Naive thymus-derived CD8-positive, alpha-beta T cell (primary cell): ENCODE results near the gene OSBPL2. TPM values are rescaled to one million over a fixed set of nuclear protein-coding genes. Genes with fewer than 3 reads are reported as not detected.

Experiments used
- ATAC-seq, 2 donors: fragments of 150-1000 bp; cut with Tn5 transposase in 1 of 2; sonication (Bioruptor Pico), chemical (Tn5 transposase) in 1 of 2; 1 replicate in 1 of 2; 2 replicates in 1 of 2; pipeline ENCODE4 v1.10.0; 2021; ENCODE audit warnings: mild to moderate bottlenecking in 2 of 2, moderate library complexity in 2 of 2
- POLR2A ChIA-PET: fragments of 350-600 bp; sonication (Branson Sonifier 250); formaldehyde crosslinking; loops from one replicate; lab custom pipeline; 2021; ENCODE audit warnings: antibody characterized with exemption; lab: Charles Lee
- DNase-seq, 10 donors: peaks; one replicate each; pipeline versions ENCODE4 v3.0.0 to v3.0.0-alpha.2; 2020 to 2022
- H3K27ac Mint-ChIP-seq, 10 donors: one replicate each; pipeline ENCODE4 v1.8.0; 2020 to 2022; ENCODE audit warnings: mild to moderate bottlenecking in 10 of 10, mixed read lengths in 10 of 10, moderate library complexity in 4 of 10, inconsistent platforms in 1 of 10
- H3K27me3 Mint-ChIP-seq, 5 donors: one replicate each; pipeline ENCODE4 v1.8.0; 2021 to 2022; ENCODE audit warnings: mixed read lengths in 5 of 5
- H3K36me3 Mint-ChIP-seq, 3 donors: one replicate each; pipeline ENCODE4 v1.8.0; 2020 to 2022; ENCODE audit warnings: mixed read lengths in 3 of 3, mild to moderate bottlenecking in 2 of 3, inconsistent platforms in 1 of 3
- H3K4me1 Mint-ChIP-seq, 4 donors: one replicate each; pipeline ENCODE4 v1.8.0; 2021 to 2022; ENCODE audit warnings: mixed read lengths in 4 of 4
- H3K4me3 Mint-ChIP-seq, 10 donors: one replicate each; pipeline ENCODE4 v1.8.0; 2020 to 2022; ENCODE audit warnings: mild to moderate bottlenecking in 10 of 10, mixed read lengths in 10 of 10, moderate library complexity in 6 of 10, inconsistent platforms in 1 of 10
- H3K9me3 Mint-ChIP-seq, 9 donors: one replicate each; pipeline ENCODE4 v1.8.0; 2020 to 2022; ENCODE audit warnings: mixed read lengths in 9 of 9, mild to moderate bottlenecking in 3 of 9, inconsistent platforms in 1 of 9, moderate library complexity in 1 of 9
- polyA plus RNA-seq, 3 donors: library from polyadenylated mRNA; unstranded; fragments of 300-500 nt; fragmentation: Illumina TruSeq; gene quantifications; one replicate each; pipeline ENCODE4 v1.2.3, GENCODE V29; 2021
- total RNA-seq, 8 experiments: library from RNA in 2 of 8; stranded (reverse) in 2 of 8; gene quantifications; one replicate each; pipeline ENCODE4 v1.2.3 and lab custom pipeline; 2021 to 2026

OSBPL2 gene
- total and polyA plus RNA-seq, 5 experiments from 2014 or later, result 15.4 to 74.5 (median 22.1) TPM

DNA sequence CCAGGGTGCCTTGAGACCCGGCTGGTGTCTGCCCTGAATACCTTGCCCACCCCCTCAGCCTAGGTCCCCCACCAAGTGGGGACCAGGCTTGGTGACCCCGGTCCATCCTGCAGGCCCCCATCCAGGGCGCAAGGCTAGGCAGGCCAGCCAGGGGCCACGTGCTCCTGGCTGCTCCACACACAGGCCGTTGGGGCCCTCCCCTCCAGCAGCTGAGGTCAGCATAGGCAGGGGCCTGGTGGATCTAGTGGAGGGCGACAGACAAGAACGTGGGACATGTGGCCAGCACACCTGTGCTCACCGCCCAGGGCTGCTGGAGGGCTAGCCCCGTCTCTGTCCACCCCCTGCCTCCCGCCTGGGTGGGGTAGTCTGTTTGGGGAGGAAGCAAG lies 10.7 kb upstream of the OSBPL2 start:
- no peak for ATAC-seq
- Mint-ChIP-seq H3K27ac (no peak overlapping the region), H3K9me3 (no peaks in the 10 kb centered on the region), H3K4me3 (no peak overlapping the region), H3K36me3 (no peaks in the 10 kb centered on the region), H3K27me3 (peaks cover 6 to 44% (median 27%) of the 10 kb centered on the region in 5 donors), H3K4me1 (peaks cover 0 to 5% (median 0%) of the 10 kb centered on the region in 4 donors)
- POLR2A ChIA-PET, result no interaction called here
- DNase-seq, result no peak

DNA sequence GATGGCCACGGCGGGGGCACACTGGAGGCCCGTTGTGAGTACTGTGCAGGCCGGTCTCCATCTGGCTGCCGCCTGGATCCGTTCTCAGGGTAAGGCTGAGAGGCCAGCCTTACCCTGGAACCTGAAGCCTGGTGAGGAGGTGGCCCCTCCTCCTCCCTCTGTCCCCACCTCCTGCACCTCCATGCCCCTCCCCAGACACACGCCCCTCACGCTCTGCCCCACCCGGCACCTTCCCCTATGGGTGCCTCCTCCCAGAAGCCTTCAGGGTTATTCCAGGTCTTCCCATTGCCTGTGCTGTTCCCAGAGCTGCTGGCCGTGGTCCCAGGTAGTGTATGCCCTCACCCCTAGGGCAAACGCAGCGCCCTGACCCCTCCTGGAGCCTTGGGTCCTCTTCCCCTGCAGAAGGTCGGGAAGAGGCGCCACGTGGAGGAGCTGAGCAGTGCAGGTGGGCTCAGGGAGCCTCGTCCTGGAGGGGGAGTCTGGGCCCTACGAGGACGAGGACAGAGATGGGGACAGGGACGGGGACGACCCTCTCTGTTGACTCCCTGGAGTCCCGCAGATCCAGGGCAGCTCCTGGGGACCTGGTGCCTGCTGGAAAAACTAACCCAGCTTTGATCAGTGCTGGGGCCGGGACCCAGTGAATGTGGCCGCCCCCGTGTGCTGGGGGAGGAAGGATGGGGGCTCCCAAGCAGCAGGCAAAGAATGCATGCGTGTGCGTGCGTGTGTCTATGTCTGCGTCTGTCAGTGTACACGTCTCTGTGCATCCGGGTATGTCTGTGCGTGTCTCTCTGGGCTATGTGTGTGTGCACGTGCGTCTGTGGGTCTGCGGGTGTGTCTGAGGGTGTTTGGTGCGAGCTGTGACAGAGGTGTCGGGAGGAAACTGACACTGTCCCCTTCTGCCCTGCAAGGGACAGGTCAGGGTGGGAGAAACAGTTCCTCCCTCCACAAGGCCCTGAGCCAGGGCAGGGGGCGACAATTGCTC lies 10.1 kb upstream of the OSBPL2 start:
- peaks cover 0 to 5% (median 0%) of the 10 kb centered on the region in 4 donors for H3K4me1 Mint-ChIP-seq
- DNase-seq (no peak), ATAC-seq (peak; percentile 35 to 36)
- H3K27ac Mint-ChIP-seq, result no peak overlapping the region
- H3K27me3 Mint-ChIP-seq, result peaks cover 6 to 39% (median 22%) of the 10 kb centered on the region in 5 donors
- H3K36me3 Mint-ChIP-seq, result no peaks in the 10 kb centered on the region
- no peak overlapping the region for H3K4me3 Mint-ChIP-seq
- no peaks in the 10 kb centered on the region for H3K9me3 Mint-ChIP-seq
- POLR2A ChIA-PET, result no interaction called here

DNA sequence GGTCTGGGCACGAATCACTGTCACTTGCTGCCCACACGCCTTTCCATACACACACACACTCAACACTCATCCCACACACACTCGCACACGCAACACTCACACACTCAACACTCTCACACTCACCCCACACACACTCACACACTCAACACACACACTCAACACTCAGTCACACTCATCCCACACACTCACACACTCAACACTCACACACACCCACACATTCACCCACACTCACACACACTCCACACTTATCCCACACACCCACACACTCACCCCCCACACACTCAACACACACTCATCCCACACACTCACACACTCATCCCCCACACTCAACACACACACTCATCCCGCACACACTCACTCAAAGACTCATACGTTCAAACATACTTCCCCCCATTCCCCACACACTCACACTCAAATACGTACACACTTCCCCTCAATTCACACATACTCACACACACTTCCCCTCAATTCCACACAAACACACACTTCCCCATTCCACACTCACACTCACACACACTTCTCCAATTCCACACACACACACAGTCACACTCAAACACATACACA lies 9.3 kb upstream of the OSBPL2 start:
- no peaks in the 10 kb centered on the region for H3K36me3 Mint-ChIP-seq
- H3K4me1 Mint-ChIP-seq, result peaks cover 0 to 5% (median 0%) of the 10 kb centered on the region in 4 donors
- ATAC-seq (no peak), DNase-seq (no peak)
- H3K27ac Mint-ChIP-seq, result no peak overlapping the region
- no peak overlapping the region for H3K4me3 Mint-ChIP-seq
- peaks cover 6 to 40% (median 27%) of the 10 kb centered on the region in 5 donors for H3K27me3 Mint-ChIP-seq
- POLR2A ChIA-PET, result no interaction called here
- H3K9me3 Mint-ChIP-seq, result no peaks in the 10 kb centered on the region

DNA sequence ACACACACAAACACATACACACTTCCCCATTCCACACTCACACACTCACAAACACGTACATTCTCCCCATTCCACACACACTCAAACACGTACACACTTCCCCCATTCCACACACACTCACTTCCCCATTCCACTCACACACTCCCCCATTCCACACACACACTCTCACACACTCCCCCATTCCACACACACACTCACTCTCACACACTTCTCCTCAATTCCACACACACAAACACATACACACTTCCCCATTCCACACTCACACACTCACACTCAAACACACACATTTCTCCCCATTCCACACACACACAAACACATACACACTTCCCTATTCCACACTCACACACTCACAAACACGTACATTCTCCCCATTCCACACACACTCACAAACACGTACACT lies 8.7 kb upstream of the OSBPL2 start:
- ATAC-seq (no peak), DNase-seq (no peak)
- peaks cover 0 to 4% (median 0%) of the 10 kb centered on the region in 4 donors for H3K4me1 Mint-ChIP-seq
- no peaks in the 10 kb centered on the region for H3K9me3 Mint-ChIP-seq
- POLR2A ChIA-PET, result no interaction called here
- no peak overlapping the region for H3K4me3 Mint-ChIP-seq
- H3K27me3 Mint-ChIP-seq, result peaks cover 4 to 35% (median 22%) of the 10 kb centered on the region in 5 donors
- H3K36me3 Mint-ChIP-seq, result no peaks in the 10 kb centered on the region
- H3K27ac Mint-ChIP-seq, result no peak overlapping the region

DNA sequence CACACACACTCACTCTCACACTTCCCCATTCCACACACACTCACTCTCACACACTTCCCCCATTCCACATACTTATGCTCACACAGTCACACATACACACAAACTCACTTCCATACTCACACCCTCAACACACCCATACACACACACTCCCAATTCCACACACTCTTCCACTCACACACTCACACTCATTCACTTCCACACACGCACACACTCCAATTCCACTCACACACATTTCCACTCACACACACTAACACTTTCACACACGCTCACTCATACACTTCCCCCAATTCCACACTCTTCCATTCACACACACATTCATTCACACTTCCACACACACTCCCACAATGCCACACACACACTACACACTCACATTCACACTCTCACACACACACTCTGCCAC lies 8.0 kb upstream of the OSBPL2 start:
- Mint-ChIP-seq H3K36me3 (no peaks in the 10 kb centered on the region), H3K4me1 (peaks cover 0 to 2% (median 0%) of the 10 kb centered on the region in 4 donors), H3K4me3 (no peak overlapping the region), H3K9me3 (peaks cover 0 to 2% (median 0%) of the 10 kb centered on the region in 9 donors), H3K27me3 (peaks cover 2 to 31% (median 16%) of the 10 kb centered on the region in 5 donors), H3K27ac (no peak overlapping the region)
- POLR2A ChIA-PET, result no interaction called here
- DNase-seq, result no peak
- ATAC-seq, result no peak

DNA sequence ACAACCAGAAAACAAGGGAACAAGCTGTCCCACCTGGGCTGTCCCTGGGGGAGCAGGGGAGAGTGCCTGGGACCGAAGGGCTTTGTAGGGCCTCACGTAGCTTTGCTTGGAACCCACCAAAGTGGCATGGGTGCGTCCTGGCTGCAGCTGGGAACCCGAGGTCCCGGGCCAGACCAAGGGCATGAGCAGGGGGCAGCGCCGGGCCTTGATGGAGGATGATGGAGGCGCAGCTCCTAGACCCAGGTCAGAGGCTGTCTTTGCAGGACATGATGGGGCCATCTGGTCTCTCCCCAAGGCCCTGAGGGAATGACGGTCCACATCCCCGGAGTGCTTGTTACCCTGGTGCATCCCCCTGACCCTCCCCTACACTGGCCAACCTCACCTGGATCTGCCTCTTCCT lies 7.6 kb upstream of the OSBPL2 start:
- peaks cover 0 to 2% (median 0%) of the 10 kb centered on the region in 4 donors for H3K4me1 Mint-ChIP-seq
- no peak overlapping the region for H3K4me3 Mint-ChIP-seq
- H3K36me3 Mint-ChIP-seq, result no peaks in the 10 kb centered on the region
- H3K27ac Mint-ChIP-seq, result no peak overlapping the region
- peaks cover 2 to 27% (median 13%) of the 10 kb centered on the region in 5 donors for H3K27me3 Mint-ChIP-seq
- POLR2A ChIA-PET, result no interaction called here
- no peak for DNase-seq
- no peak for ATAC-seq
- peaks cover 0 to 2% (median 0%) of the 10 kb centered on the region in 9 donors for H3K9me3 Mint-ChIP-seq

DNA sequence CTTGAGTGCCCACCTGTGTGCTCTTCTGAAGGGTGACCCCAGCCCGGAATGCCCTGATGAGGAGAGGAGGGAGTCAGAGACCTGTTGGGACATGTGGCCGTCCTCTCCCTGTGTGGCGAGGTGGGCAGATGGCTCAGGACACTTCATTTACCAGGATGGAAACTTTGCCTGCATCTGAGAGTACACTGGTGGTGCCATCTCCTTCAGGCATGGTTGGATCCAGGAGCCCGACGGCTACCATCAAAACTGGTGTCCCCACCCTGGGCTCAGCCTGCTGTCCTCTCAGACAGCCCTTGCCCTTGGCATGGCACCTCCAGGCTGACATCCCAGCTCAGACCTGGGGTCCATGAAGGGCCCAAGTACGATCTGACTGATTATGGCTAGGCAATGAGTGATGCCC lies 7.0 kb upstream of the OSBPL2 start:
- POLR2A ChIA-PET, result no interaction called here
- DNase-seq (no peak), ATAC-seq (no peak)
- H3K4me3 Mint-ChIP-seq, result no peak overlapping the region
- peaks cover 0 to 2% (median 0%) of the 10 kb centered on the region in 9 donors for H3K9me3 Mint-ChIP-seq
- peaks cover 0 to 2% (median 0%) of the 10 kb centered on the region in 4 donors for H3K4me1 Mint-ChIP-seq
- H3K27me3 Mint-ChIP-seq, result peaks cover 2 to 25% (median 13%) of the 10 kb centered on the region in 5 donors
- H3K27ac Mint-ChIP-seq, result no peak overlapping the region
- no peaks in the 10 kb centered on the region for H3K36me3 Mint-ChIP-seq

DNA sequence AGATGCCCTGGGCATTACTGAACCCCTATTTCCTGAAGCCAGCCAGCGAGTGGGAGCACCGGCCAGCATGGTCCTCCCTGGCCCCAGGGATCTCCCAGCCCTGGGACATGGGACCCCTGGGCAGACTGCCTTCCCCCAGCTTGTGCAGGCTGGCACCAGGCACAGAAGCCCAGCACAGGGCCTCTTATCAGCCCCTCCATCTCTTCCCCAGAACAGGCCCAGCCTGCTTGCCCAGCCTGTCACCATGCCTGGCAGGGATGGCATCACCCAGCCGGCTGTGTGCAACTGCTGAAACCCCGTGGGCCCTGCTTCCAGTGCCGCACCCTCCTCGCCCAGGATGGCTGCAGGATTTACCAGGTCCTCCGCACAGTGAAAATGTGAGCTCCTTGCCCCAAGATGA lies 6.1 kb upstream of the OSBPL2 start:
- no peak for DNase-seq
- no peak overlapping the region for H3K27ac Mint-ChIP-seq
- H3K36me3 Mint-ChIP-seq, result no peaks in the 10 kb centered on the region
- H3K27me3 Mint-ChIP-seq, result peaks cover 0 to 21% (median 9%) of the 10 kb centered on the region in 5 donors
- POLR2A ChIA-PET, result no interaction called here
- H3K9me3 Mint-ChIP-seq, result peaks cover 0 to 2% (median 0%) of the 10 kb centered on the region in 9 donors
- peaks cover 0 to 2% (median 0%) of the 10 kb centered on the region in 4 donors for H3K4me1 Mint-ChIP-seq
- no peak for ATAC-seq
- H3K4me3 Mint-ChIP-seq, result no peak overlapping the region

DNA sequence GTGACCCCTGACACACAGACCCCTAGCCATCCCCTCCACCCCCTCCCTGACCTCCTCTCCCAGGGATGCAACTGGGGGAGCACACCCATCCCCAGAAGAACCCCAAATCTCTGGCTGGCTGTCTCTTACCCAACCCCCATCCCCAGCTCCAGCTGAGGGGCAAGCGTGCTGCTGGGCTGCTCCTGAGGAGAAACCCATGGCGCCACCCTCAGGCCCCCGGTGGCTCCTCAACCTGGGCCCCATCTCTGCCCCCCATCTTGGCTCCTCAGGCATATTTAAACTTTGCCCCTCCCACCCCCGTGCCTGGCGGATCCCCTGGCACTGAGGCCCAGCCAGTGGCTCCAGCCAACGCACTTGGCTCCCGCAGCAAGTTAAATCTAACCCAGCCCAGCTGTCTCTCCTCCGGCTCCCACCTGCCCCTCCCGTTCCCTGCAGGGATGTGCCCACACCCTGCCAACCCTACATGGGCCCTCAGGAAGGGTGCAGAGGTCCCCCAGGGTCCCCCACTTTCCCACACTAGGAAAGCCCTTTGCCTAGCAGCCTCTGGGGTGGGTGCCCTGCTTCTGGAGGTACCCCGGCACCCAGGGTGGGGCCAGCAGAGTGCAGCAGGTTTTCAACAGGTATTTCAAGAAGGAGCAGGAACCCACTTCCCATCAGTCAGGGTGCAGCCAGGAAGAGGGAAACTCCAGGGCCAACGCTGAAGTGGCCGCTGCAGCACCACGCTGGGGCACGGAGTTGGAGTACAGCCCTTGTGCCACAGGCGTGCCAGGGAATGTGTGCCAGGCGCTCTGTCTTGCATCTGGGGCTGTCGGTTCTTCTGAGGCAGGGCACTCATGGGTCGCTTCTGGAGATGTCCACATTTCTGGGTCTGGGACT lies 5.3 kb upstream of the OSBPL2 start:
- POLR2A ChIA-PET, result no interaction called here
- Mint-ChIP-seq H3K36me3 (no peaks in the 10 kb centered on the region), H3K4me1 (peaks cover 5 to 8% (median 6%) of the 10 kb centered on the region in 4 donors), H3K4me3 (no peak overlapping the region), H3K27ac (peak overlapping the region in 1 of 10 donors; percentile 35), H3K27me3 (peaks cover 0 to 21% (median 9%) of the 10 kb centered on the region in 5 donors), H3K9me3 (peaks cover 0 to 2% (median 0%) of the 10 kb centered on the region in 9 donors)
- no peak for DNase-seq
- ATAC-seq, result no peak

DNA sequence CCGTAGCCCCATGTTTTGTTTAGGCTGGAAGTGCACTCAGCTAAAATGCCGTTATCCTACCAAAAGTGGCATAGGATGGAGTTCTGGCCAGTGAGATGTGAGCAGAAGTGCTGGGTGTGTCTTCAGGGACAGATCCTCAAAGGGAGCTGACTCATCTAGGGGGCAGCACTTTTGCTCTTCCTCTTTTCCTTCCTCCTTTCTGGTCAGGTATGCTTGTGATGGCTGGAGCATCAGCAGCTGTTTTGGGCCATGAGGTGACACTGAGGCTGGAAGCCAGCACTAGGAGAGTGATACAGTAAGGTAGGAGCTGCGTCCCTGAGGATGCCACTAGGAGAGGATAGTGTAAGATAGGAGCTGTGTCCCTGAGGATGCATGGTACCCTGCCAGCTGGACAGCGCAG lies 4.6 kb upstream of the OSBPL2 start:
- H3K36me3 Mint-ChIP-seq, result no peaks in the 10 kb centered on the region
- H3K4me1 Mint-ChIP-seq, result peaks cover 6 to 8% (median 7%) of the 10 kb centered on the region in 4 donors
- DNase-seq (no peak), ATAC-seq (no peak)
- peaks cover 0 to 2% (median 0%) of the 10 kb centered on the region in 9 donors for H3K9me3 Mint-ChIP-seq
- H3K27ac Mint-ChIP-seq, result peak overlapping the region in 1 of 10 donors; percentile 35
- no peak overlapping the region for H3K4me3 Mint-ChIP-seq
- POLR2A ChIA-PET, result no interaction called here
- peaks cover 0 to 21% (median 9%) of the 10 kb centered on the region in 5 donors for H3K27me3 Mint-ChIP-seq

DNA sequence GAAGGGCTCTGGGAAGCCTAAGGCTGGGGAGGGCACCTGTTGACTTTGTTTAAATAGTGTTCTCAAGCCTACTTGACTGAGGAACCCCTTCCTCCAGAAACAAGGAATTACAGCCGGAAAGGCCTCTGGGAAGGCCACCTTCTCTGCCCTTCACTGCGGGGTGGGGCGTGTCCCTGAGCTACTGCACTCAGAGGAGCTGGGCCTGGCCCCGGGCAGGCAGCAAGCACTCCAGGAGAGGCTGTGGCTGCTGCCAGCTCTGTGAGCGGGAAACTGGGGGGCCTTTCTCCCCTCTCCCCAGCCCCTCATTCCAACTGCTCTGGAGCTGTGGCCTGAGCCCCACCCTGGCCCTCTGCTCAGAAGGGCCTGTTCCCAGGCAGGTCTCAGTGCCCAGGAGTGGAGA lies 4.0 kb upstream of the OSBPL2 start:
- Mint-ChIP-seq H3K9me3 (peaks cover 0 to 2% (median 0%) of the 10 kb centered on the region in 9 donors), H3K4me3 (no peak overlapping the region), H3K36me3 (no peaks in the 10 kb centered on the region), H3K27me3 (peaks cover 0 to 21% (median 9%) of the 10 kb centered on the region in 5 donors), H3K4me1 (peaks cover 6 to 12% (median 10%) of the 10 kb centered on the region in 4 donors), H3K27ac (no peak overlapping the region)
- DNase-seq (no peak), ATAC-seq (no peak)
- POLR2A ChIA-PET, result no interaction called here
